ENCODE data around the gene PPP1R12C.

GRCh38 chr19:55106591-55106990 lies 10.8 kb downstream of the PPP1R12C start:
- TF ChIP-seq CTCF (IDR thresholded peaks at IDR 0.05) = no peak
- no peak for TF ChIP-seq POLR2A (IDR thresholded peaks at IDR 0.05)

All from right lobe of liver (tissue), 4 donors.